Stimulated activated memory B cell treated with anti-CD40 and anti-IgM and Interleukin-4, amounts not matched to agents 10 μg/mL and 1 μg/mL and 100 μg/mL, for 72 hours (primary cell): ENCODE measurements around the gene LRP6.
"Not testable (repeated sequence)": the region's sequence is repeated elsewhere in the genome, so short reads cannot be mapped to it uniquely, and the experiment has no call there.

Experiments
- ATAC-seq: fragments of 150-1000 bp; cut with Tn5 transposase; 2 replicates; pipeline ENCODE4 v1.10.0; 2021
- H3K27ac Mint-ChIP-seq: one replicate; pipeline ENCODE4 v1.8.0; 2022; ENCODE audit warnings: mild to moderate bottlenecking, mixed read lengths
- H3K27me3 Mint-ChIP-seq: one replicate; pipeline ENCODE4 v1.8.0; 2022; ENCODE audit warnings: mixed read lengths
- H3K36me3 Mint-ChIP-seq: one replicate; pipeline ENCODE4 v1.8.0; 2022; ENCODE audit warnings: mixed read lengths
- H3K4me1 Mint-ChIP-seq: one replicate; pipeline ENCODE4 v1.8.0; 2022; ENCODE audit warnings: mixed read lengths
- H3K4me3 Mint-ChIP-seq: one replicate; pipeline ENCODE4 v1.8.0; 2022; ENCODE audit warnings: mild to moderate bottlenecking, moderate library complexity, mixed read lengths
- H3K9me3 Mint-ChIP-seq: one replicate; pipeline ENCODE4 v1.8.0; 2022; ENCODE audit warnings: mixed read lengths

Gene LRP6

DNA sequence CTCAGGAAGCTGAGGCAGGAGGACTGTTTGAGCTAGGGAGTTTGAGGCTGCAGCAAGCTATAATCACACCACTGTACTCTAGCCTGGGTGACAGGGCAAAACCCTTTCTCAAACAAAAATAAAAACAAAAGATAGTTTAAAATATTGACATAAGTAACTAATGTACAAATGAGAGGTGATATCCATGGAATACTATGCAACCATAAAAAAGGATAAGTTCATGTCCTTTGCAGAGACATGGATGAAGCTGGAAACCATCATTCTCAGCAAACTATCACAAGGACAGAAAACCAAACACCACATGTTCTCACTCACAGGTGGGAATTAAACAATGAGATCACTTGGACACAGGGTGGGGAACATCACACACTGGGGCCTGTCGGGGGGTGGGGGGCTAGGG lies 122.3 kb downstream of the LRP6 start:
- ATAC-seq: not testable (repeated sequence)

GRCh38 chr12:12141000-12141399 lies 125.8 kb downstream of the LRP6 start:
- Mint-ChIP-seq H3K4me3 (no peak overlapping the region), H3K4me1 (no peaks in the 10 kb centered on the region), H3K27ac (no peak overlapping the region), H3K9me3 (no peaks in the 10 kb centered on the region), H3K27me3 (peaks cover 22% of the 10 kb centered on the region), H3K36me3 (no peaks in the 10 kb centered on the region)
- no peak for ATAC-seq

More for the DNA sequence above, 122.3 kb downstream of the LRP6 start:
- not testable (repeated sequence) for H3K36me3 Mint-ChIP-seq, H3K9me3 Mint-ChIP-seq, H3K4me3 Mint-ChIP-seq, H3K27ac Mint-ChIP-seq, H3K4me1 Mint-ChIP-seq
- peaks cover 16% of the 10 kb centered on the region for H3K27me3 Mint-ChIP-seq

DNA sequence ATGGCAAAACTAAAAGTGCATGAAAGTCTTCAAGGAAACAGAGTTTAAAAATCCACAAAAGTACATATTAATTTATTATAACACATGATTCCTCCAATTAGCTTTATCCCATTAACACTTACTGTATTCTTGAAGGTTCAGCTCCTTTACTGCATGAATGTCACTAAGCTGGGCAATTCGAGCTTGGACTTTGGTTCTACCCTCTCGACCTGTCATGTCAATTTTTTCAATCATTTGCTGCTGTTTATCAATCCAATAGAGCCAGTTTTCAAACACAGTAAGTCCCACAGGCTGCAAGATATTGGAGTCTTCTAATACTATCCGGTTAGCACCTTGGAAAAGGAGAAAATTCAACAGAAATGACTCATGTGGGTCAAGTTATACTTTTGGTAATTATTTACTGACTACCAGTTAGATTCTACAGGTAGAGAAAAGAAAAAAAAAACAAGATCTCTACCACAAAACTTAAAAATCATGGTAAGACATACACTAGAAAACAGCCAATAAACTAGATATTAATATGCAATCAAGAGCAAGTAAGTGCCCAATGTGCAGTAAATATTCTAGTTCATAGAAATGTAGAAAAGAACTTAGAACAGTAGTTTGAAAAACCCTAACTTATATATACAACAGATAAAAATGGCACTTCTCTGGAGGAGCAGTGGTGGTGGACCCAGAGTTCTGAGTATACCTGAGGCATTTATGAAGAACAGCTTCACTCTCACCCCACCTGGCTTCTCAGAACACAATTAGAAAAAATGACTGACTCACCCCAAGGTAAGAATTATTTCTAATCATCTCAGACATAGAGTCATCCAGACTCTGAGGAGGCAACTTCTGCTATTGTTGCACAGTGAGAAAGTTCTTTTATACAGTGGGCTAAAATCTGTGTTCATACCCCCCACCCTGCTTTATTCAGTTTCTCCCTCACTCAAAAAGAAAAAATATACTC lies 128.4 kb downstream of the LRP6 start:
- peaks cover 6% of the 10 kb centered on the region for H3K36me3 Mint-ChIP-seq
- H3K27me3 Mint-ChIP-seq: peaks cover 22% of the 10 kb centered on the region
- no peaks in the 10 kb centered on the region for H3K9me3 Mint-ChIP-seq
- no peak overlapping the region for H3K27ac Mint-ChIP-seq
- ATAC-seq: no peak
- no peak overlapping the region for H3K4me3 Mint-ChIP-seq
- no peaks in the 10 kb centered on the region for H3K4me1 Mint-ChIP-seq

DNA sequence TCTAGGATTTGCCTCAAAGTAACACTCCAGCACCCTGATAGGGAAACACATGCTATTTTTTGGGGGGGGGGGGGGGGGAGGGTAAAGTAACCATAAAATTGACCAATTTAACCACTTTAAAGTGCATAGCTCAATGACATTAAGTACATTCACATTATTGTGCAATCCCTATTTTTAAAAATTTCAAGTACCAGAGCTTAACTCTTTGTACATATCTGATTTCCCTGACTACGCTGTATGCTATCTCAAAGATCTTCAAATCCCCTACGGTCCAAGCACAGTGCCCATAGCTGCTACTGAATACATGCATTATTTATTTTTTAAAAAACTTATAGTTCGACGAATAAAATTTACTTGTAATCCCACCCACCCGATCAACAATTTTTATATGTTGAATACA lies 133.1 kb downstream of the LRP6 start:
- no peak overlapping the region for H3K27ac Mint-ChIP-seq
- peaks cover 6% of the 10 kb centered on the region for H3K36me3 Mint-ChIP-seq
- ATAC-seq: no peak
- no peaks in the 10 kb centered on the region for H3K27me3 Mint-ChIP-seq
- no peaks in the 10 kb centered on the region for H3K9me3 Mint-ChIP-seq
- no peaks in the 10 kb centered on the region for H3K4me1 Mint-ChIP-seq
- no peak overlapping the region for H3K4me3 Mint-ChIP-seq

GRCh38 chr12:12133259-12133658 lies 133.6 kb downstream of the LRP6 start:
- H3K27me3 Mint-ChIP-seq: no peaks in the 10 kb centered on the region
- peaks cover 6% of the 10 kb centered on the region for H3K36me3 Mint-ChIP-seq
- no peaks in the 10 kb centered on the region for H3K4me1 Mint-ChIP-seq
- H3K9me3 Mint-ChIP-seq: no peaks in the 10 kb centered on the region
- no peak overlapping the region for H3K4me3 Mint-ChIP-seq
- no peak for ATAC-seq
- no peak overlapping the region for H3K27ac Mint-ChIP-seq

DNA sequence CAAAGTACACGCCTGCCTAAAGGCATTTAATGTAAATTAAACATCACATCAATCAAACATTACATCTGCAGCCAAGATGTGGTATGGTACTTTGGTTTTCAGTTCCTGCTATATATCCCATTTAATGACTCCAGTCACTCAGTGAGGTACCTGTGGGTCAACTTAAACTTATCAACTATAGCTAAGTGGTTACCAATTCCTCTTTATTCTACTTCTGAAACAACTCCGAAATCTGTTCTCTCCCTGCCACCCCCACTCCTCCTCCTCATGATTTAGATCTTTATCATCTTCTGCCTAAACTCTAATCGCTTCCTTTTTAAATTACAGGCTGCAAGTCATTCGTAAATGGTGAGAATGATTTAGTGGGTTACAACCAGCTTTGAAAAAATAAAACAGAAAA lies 138.2 kb downstream of the LRP6 start:
- Mint-ChIP-seq H3K36me3 (no peaks in the 10 kb centered on the region), H3K4me3 (no peak overlapping the region)

DNA sequence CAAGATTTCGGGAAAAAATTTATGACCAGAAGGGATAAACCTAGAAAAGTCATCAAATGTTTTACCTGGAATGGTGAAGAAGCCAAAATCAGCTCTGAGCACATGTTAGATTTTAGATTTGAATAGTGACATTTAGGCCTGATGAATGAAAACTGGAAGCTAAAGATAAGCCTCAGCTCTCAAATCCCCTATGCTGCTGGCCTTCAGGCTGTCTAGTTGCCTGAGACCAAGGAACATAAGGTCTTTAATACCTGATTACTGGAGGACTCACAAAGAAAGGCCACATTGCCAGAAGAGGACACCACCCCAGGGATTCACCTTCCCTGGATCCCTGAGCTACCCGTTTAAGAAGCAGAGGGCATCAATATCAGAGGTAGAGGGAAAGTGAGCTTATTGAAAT lies 139.5 kb downstream of the LRP6 start:
- Mint-ChIP-seq H3K27ac (no peak overlapping the region), H3K36me3 (no peaks in the 10 kb centered on the region)

More for the DNA sequence above, 138.2 kb downstream of the LRP6 start:
- H3K27ac Mint-ChIP-seq: no peak overlapping the region
- no peaks in the 10 kb centered on the region for H3K9me3 Mint-ChIP-seq
- H3K4me1 Mint-ChIP-seq: no peaks in the 10 kb centered on the region
- no peak for ATAC-seq
- no peaks in the 10 kb centered on the region for H3K27me3 Mint-ChIP-seq

DNA sequence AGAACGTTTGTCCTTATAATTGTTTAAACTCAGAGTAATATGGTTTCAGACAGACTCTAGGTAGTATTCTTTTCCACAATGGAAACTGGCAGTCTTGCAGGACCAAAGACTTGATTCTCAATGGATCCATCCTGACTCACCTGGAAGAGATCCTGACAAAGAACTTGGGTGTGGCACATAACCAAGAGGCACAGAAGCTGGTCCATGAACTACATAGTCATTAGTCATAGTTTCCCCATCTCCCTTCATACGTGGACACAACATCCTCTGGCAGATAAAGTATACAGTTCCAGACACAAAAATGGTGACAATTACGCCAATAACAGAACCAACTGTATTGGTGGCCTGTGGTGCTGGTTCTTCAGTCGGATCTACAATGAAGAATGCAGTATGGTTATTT lies 140.3 kb downstream of the LRP6 start:
- H3K27ac Mint-ChIP-seq: no peak overlapping the region
- no peaks in the 10 kb centered on the region for H3K4me1 Mint-ChIP-seq
- H3K4me3 Mint-ChIP-seq: no peak overlapping the region
- no peaks in the 10 kb centered on the region for H3K9me3 Mint-ChIP-seq
- H3K36me3 Mint-ChIP-seq: no peaks in the 10 kb centered on the region
- H3K27me3 Mint-ChIP-seq: no peaks in the 10 kb centered on the region
- ATAC-seq: no peak

More for the DNA sequence above, 139.5 kb downstream of the LRP6 start:
- Mint-ChIP-seq H3K4me1 (no peaks in the 10 kb centered on the region), H3K9me3 (no peaks in the 10 kb centered on the region), H3K27me3 (no peaks in the 10 kb centered on the region), H3K4me3 (no peak overlapping the region)
- no peak for ATAC-seq

- Mint-ChIP-seq H3K9me3 (no peaks in the 10 kb centered on the region), H3K4me1 (no peaks in the 10 kb centered on the region), H3K4me3 (no peak overlapping the region), H3K27me3 (no peaks in the 10 kb centered on the region), H3K27ac (no peak overlapping the region), H3K36me3 (no peaks in the 10 kb centered on the region)
- no peak for ATAC-seq
Observed at GRCh38 chr12:12123036-12123604, 143.7 kb downstream of the LRP6 start.

DNA sequence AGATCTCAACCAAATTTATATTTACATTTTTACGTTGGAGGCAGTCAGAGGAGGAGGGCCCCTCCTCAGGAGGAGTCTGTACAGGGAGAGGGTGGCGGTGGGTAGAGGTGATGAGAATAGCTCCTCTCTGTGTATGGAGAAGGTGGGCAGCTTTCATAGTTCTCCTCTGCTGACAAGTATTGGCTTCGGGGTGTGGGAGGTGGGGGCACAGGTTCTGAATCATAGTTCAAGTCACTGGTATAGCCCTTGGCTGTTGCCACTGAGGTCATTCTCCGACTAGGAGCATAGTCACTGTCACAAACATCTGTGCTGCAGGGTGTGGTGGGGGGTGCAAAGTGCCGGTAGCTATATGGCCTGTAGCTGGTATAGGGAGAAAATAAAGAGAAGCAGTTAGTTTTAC lies 145.8 kb downstream of the LRP6 start:
- ATAC-seq: no peak
- H3K9me3 Mint-ChIP-seq: no peaks in the 10 kb centered on the region
- no peaks in the 10 kb centered on the region for H3K36me3 Mint-ChIP-seq
- no peaks in the 10 kb centered on the region for H3K4me1 Mint-ChIP-seq
- H3K27ac Mint-ChIP-seq: no peak overlapping the region
- no peaks in the 10 kb centered on the region for H3K27me3 Mint-ChIP-seq
- H3K4me3 Mint-ChIP-seq: no peak overlapping the region

DNA sequence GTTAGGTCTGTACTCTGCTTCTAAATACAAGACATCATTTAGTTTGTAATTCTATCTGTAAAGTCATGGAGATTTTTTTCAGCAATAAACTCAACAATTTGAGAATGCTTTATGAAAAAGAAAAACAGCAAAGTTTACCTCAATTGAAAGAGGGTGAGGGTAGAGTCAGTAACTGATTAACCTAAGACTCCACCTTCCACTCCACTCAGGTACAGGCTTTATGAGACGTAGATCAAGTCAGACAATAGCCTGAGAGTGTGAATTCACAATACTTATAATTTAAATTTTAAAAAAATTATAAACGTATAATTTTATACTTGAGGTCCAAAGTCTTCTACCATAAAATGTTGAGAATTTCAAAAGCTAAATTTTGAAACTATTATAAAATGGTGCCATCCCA lies 150.2 kb downstream of the LRP6 start:
- Mint-ChIP-seq H3K4me3 (no peak overlapping the region), H3K4me1 (no peaks in the 10 kb centered on the region), H3K27me3 (peaks cover 25% of the 10 kb centered on the region), H3K27ac (no peak overlapping the region), H3K36me3 (peaks cover 5% of the 10 kb centered on the region), H3K9me3 (no peaks in the 10 kb centered on the region)
- no peak for ATAC-seq

DNA sequence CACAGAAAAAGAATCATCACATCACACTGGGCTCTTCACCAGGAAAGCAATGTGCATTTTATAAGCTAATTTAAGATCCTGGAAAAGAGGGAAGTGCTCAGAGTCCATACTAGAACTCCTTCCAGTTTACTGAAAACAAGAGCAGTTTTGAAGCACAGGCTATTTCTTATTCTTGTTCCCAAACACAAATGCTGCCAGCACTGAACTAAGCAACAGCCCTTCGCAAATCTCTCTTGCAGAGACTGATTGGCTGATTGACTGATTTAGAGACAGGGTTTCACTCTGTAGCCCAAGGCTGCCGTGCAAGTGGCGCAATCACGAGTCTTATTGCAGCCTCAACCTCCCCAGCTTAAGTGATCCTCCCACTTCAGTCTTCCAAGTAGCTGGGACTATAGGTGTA lies 151.3 kb downstream of the LRP6 start:
- ATAC-seq: no peak
- no peaks in the 10 kb centered on the region for H3K9me3 Mint-ChIP-seq
- H3K36me3 Mint-ChIP-seq: peaks cover 5% of the 10 kb centered on the region
- peaks cover 25% of the 10 kb centered on the region for H3K27me3 Mint-ChIP-seq
- no peaks in the 10 kb centered on the region for H3K4me1 Mint-ChIP-seq
- no peak overlapping the region for H3K27ac Mint-ChIP-seq
- H3K4me3 Mint-ChIP-seq: no peak overlapping the region

- H3K36me3 Mint-ChIP-seq, H3K4me1 Mint-ChIP-seq, ATAC-seq: not testable (repeated sequence)
- Mint-ChIP-seq H3K9me3 (peaks cover 13% of the 10 kb centered on the region), H3K27ac (peak overlapping the region; percentile 7), H3K4me3 (peak overlapping the region; percentile 59), H3K27me3 (peaks cover 25% of the 10 kb centered on the region)
Observed at GRCh38 chr12:12110923-12111555, 155.8 kb downstream of the LRP6 start.

- no peak overlapping the region for H3K27ac Mint-ChIP-seq
- peaks cover 18% of the 10 kb centered on the region for H3K9me3 Mint-ChIP-seq
- ATAC-seq: no peak
- peaks cover 13% of the 10 kb centered on the region for H3K27me3 Mint-ChIP-seq
- peaks cover 6% of the 10 kb centered on the region for H3K36me3 Mint-ChIP-seq
- H3K4me1 Mint-ChIP-seq: no peaks in the 10 kb centered on the region
- H3K4me3 Mint-ChIP-seq: no peak overlapping the region
Observed at GRCh38 chr12:12108441-12109058, 158.3 kb downstream of the LRP6 start.

- no peak overlapping the region for H3K4me3 Mint-ChIP-seq
- no peak for ATAC-seq
- peaks cover 20% of the 10 kb centered on the region for H3K9me3 Mint-ChIP-seq
- no peaks in the 10 kb centered on the region for H3K4me1 Mint-ChIP-seq
- H3K36me3 Mint-ChIP-seq: peaks cover 10% of the 10 kb centered on the region
- peaks cover 16% of the 10 kb centered on the region for H3K27me3 Mint-ChIP-seq
- H3K27ac Mint-ChIP-seq: no peak overlapping the region
Observed at GRCh38 chr12:12107678-12108077, 159.2 kb downstream of the LRP6 start.
